HepG2 (cell line): ENCODE results near the gene ABCB8. TPM values are rescaled to one million over a fixed set of nuclear protein-coding genes. Genes with fewer than 3 reads are reported as not detected.
A peak's percentile ranks its signal among the peaks of the same experiment; 100 is the strongest.

Experiments
- ATAC-seq: fragments of 200-7000 bp; cut with Tn5 transposase; 3 replicates; pipeline ENCODE4 v1.9.1; 2020; ENCODE audit warnings: mild to moderate bottlenecking, moderate library complexity
- BruUV-seq: library from RNA; stranded (reverse); fragments of 400-500 nt; replicated peaks from 2 replicates; lab custom pipeline; 2021; lab: Mats Ljungman, UMichigan
- CTCF ChIA-PET: fragments of 300-600 bp; formaldehyde crosslinking; extraction: SDS; loops from one replicate; lab custom pipeline; 2021; ENCODE audit warnings: low total read pairs, inconsistent platforms, low intra/inter-chr PET ratio; lab: Yijun Ruan, JAX
- POLR2A ChIA-PET: fragments of 350-600 bp; sonication (Branson Sonifier 250); formaldehyde crosslinking; loops from one replicate; lab custom pipeline; 2020; ENCODE audit warnings: antibody characterized with exemption, inconsistent platforms; lab: Yijun Ruan, JAX
- DNase-seq: peaks from one replicate; pipeline ENCODE4 v3.0.0-alpha.2; 2015; ENCODE audit warnings: low spot score
- FAIRE-seq: peaks from 3 replicates; lab custom pipeline; 2011; peaks lifted over from hg19 to GRCh38; lab: Jason Lieb, UNC
- H2AFZ ChIP-seq: one replicate; pipeline ENCODE4 v1.6.1; 2011; ENCODE audit warnings: low read length, inconsistent platforms
- H3K27ac ChIP-seq: fragments of 300-600 bp; 3 replicates; pipeline ENCODE4 v1.8.0; 2011; ENCODE audit warnings: mixed run types, mild to moderate bottlenecking, mixed read lengths, low read length, inconsistent platforms; ENCODE audit not compliant: insufficient read depth; ENCODE audit errors: extremely low read length
- H3K27me3 ChIP-seq, 2 experiments: fragments of 200-600 bp in 1 of 2; 2 replicates in 1 of 2; 3 replicates in 1 of 2; pipeline versions ENCODE4 v1.6.0 to v1.8.0; 2011; ENCODE audit warnings: low read length in 2 of 2, mild to moderate bottlenecking in 2 of 2, moderate library complexity in 2 of 2, inconsistent platforms in 1 of 2; ENCODE audit not compliant: insufficient read depth in 2 of 2, control insufficient read depth in 1 of 2
- H3K36me3 ChIP-seq, 2 experiments: fragments of 200-600 bp in 1 of 2; replicated peaks in 1 of 2; 2 replicates in 1 of 2; 3 replicates in 1 of 2; pipeline versions ENCODE4 v1.5.1 to v1.8.0; 2011; ENCODE audit warnings: low read length in 2 of 2, inconsistent platforms in 1 of 2; ENCODE audit not compliant: insufficient read depth in 2 of 2, control insufficient read depth in 1 of 2
- H3K4me1 ChIP-seq: 2 replicates; pipeline ENCODE4 v1.5.1; 2012; ENCODE audit warnings: low read length, inconsistent platforms; ENCODE audit not compliant: insufficient read depth
- H3K4me2 ChIP-seq: 2 replicates; pipeline ENCODE4 v1.6.0; 2011; ENCODE audit warnings: low read depth, low read length, inconsistent platforms
- H3K4me3 ChIP-seq, 3 experiments: fragments of 200-600 bp in 1 of 3; sonication (generic), shearing (Covaris generic) in 1 of 3; replicated peaks in 1 of 3; 2 replicates each; pipeline ENCODE4 v1.5.1; 2011 to 2016; ENCODE audit warnings: low read length in 3 of 3, inconsistent platforms in 2 of 3, low read depth in 2 of 3, mild to moderate bottlenecking in 2 of 3, control low read depth in 1 of 3, mixed read lengths in 1 of 3; ENCODE audit not compliant: insufficient read depth in 1 of 3
- H3K79me2 ChIP-seq: one replicate; pipeline ENCODE4 v1.6.1; 2011; ENCODE audit warnings: low read length, inconsistent platforms; ENCODE audit not compliant: insufficient read depth
- H3K9ac ChIP-seq: 2 replicates; pipeline ENCODE4 v1.6.0; 2011; ENCODE audit warnings: mild to moderate bottlenecking, low read depth, low read length, inconsistent platforms; ENCODE audit not compliant: insufficient read depth
- H3K9me3 ChIP-seq: 2 replicates; pipeline ENCODE4 v1.5.1; 2012; ENCODE audit warnings: mild to moderate bottlenecking, low read length
- H4K20me1 ChIP-seq: 2 replicates; pipeline ENCODE4 v1.6.0; 2011; ENCODE audit warnings: inconsistent platforms, mild to moderate bottlenecking, low read length, moderate library complexity; ENCODE audit not compliant: insufficient read depth
- CHCHD3 ChIP-seq: sonication (generic); formaldehyde crosslinking; IDR thresholded peaks from 2 replicates; pipeline ENCODE4 v1.8.0; 2022; ENCODE audit warnings: mild to moderate bottlenecking, missing genetic modification reagents, moderate library complexity
- KIAA2018 ChIP-seq: sonication (generic); formaldehyde crosslinking; IDR thresholded peaks from 2 replicates; pipeline ENCODE4 v1.5.0; 2020; ENCODE audit warnings: mild to moderate bottlenecking, missing genetic modification reagents, borderline replicate concordance
- NFKB2 ChIP-seq: sonication (generic); formaldehyde crosslinking; IDR thresholded peaks from 2 replicates; pipeline ENCODE4 v1.4.0; 2020; ENCODE audit warnings: missing genetic modification reagents, borderline replicate concordance
- NR2F2 ChIP-seq: IDR thresholded peaks from 2 replicates; pipeline ENCODE4 v1.6.1; 2012; ENCODE audit warnings: low read depth, inconsistent platforms, borderline replicate concordance
- U2AF2 ChIP-seq: fragments of 200-400 bp; formaldehyde crosslinking; IDR thresholded peaks from 2 replicates; pipeline ENCODE4 v1.6.1; 2017; ENCODE audit warnings: low read depth, mild to moderate bottlenecking, low read length
- ZNF10 ChIP-seq: sonication (generic); formaldehyde crosslinking; IDR thresholded peaks from 2 replicates; pipeline ENCODE4 v1.4.0; 2020; ENCODE audit warnings: mild to moderate bottlenecking, low read depth, missing genetic modification reagents, borderline replicate concordance
- ZNF350 ChIP-seq: sonication (generic); formaldehyde crosslinking; IDR thresholded peaks from 2 replicates; pipeline ENCODE4 v1.4.0; 2020; ENCODE audit warnings: mild to moderate bottlenecking, low read depth, missing genetic modification reagents, borderline replicate concordance
- ZNF614 ChIP-seq: IDR thresholded peaks from 2 replicates; pipeline ENCODE4 v1.6.1; 2018; ENCODE audit warnings: missing biosample characterization, missing genetic modification reagents, inconsistent platforms, borderline replicate concordance
- WGBS: methylation state at CpG from one replicate; pipeline ENCODE4 v1.1.6; 2017; ENCODE audit warnings: low lambda C conversion rate; 5-methylcytosine and 5-hydroxymethylcytosine counted together
- in situ Hi-C: cut with HindIII; loops from 2 replicates; pipeline ENCODE4 v1.10.0; 2017; ENCODE audit warnings: low pct_unique_long_range_greater_than_20kb; ENCODE audit not compliant: extremely low pct_ligation_motif_present
- intact Hi-C: fragments of 100-400 bp; cut with micrococcal nuclease; formaldehyde crosslinking; loops from one replicate; pipeline ENCODE4 v1.10.0; 2022; ENCODE audit not compliant: unreplicated experiment
- polyA plus RNA-seq, 8 experiments: library from polyadenylated mRNA; depleted of rRNA in 3 of 8; stranded (reverse) in 7 of 8; unstranded in 1 of 8; fragments of >200 nt; fragmentation: Illumina TruSeq in 4 of 8; extraction: Trizol in 4 of 8; gene quantifications; 2 replicates each; pipeline versions ENCODE4 v1.2.1 to v1.2.3, GENCODE V29; 2011 to 2016; ENCODE audit warnings: low read depth in 4 of 8, missing spikeins in 1 of 8, mixed read lengths in 1 of 8; ENCODE audit not compliant: insufficient read depth in 1 of 8
- total RNA-seq, 5 experiments: library from RNA; depleted of rRNA; stranded (reverse); fragments of >200 nt; fragmentation: Illumina TruSeq; extraction: Trizol; gene quantifications; 2 replicates each; pipeline ENCODE4 v1.2.3, GENCODE V29; 2016; ENCODE audit warnings: low read depth in 1 of 5
- TF ChIP-seq, protein P1 (sequence below): sonication (generic); formaldehyde crosslinking; IDR thresholded peaks from 2 replicates; pipeline ENCODE4 v1.4.0; 2020; ENCODE audit warnings: mild to moderate bottlenecking, missing genetic modification reagents
- TF ChIP-seq, protein P2 (sequence below): sonication (generic); formaldehyde crosslinking; IDR thresholded peaks from 2 replicates; pipeline ENCODE4 v1.5.0; 2020; ENCODE audit warnings: missing genetic modification reagents

ABCB8 gene
- total and polyA plus RNA-seq, 2 of the 13 experiments (the other 11 are each of a cell fraction or from before 2014, with no cell fraction given): 6.6 to 16.7 TPM

GRCh38 chr7:151088856-151089699 lies 60.8 kb downstream of the ABCB8 start:
- ChIA-PET CTCF (no interaction called here), POLR2A (interaction anchor here (1.0 to 6.7 kb wide), 4 partner anchors 8 to 61 kb away, joined by 3 to 82 read pairs (median 6); partner anchors contain the start of genes ABCB8 and FASTK)
- intact Hi-C loops (loop anchor here (10.0 kb wide), 1 partner anchor 156 kb away; the partner anchor contains the start of gene SMARCD3), in situ Hi-C loops (no loop called here)
- peaks cover 72% of the 10 kb centered on the region for H3K79me2 ChIP-seq
- no peaks in the 10 kb centered on the region for H3K27me3 ChIP-seq
- H3K4me2 ChIP-seq: peak overlapping the region; percentile 97
- BruUV-seq: no TSS peak
- ATAC-seq: peak; percentile 47
- peaks cover 8 to 28% of the 10 kb centered on the region in 2 experiments; a peak in 4 of 5 replicates for H3K36me3 ChIP-seq
- H3K4me3 ChIP-seq: peak overlapping the region; percentile 93 to 98 (median 95); a peak in 5 of 6 replicates
- peaks cover 54% of the 10 kb centered on the region for H4K20me1 ChIP-seq
- DNase-seq: peak; percentile 73
- FAIRE-seq: peak; percentile 39
- peak overlapping the region; percentile 70 for H3K27ac ChIP-seq
- WGBS: 55% methylated on average over 23 of the region's 30 CpGs
- H3K4me1 ChIP-seq: peaks cover 60% of the 10 kb centered on the region
- H3K9me3 ChIP-seq: no peaks in the 10 kb centered on the region
- H3K9ac ChIP-seq: peak overlapping the region; percentile 88
- H2AFZ ChIP-seq: no peak overlapping the region
- TF ChIP-seq ZNF614 (CRISPR knock-in tag) (peak; percentile 41; the same call in 1 of the 2 replicates), ZNF350 (CRISPR knock-in tag) (0 out of 2 replicates have a peak, but pooled peaks have one; percentile 23), NR2F2 (no peak), ZNF10 (CRISPR knock-in tag) (no peak), KIAA2018 (CRISPR knock-in tag) (no peak), U2AF2 (no peak), CHCHD3 (CRISPR knock-in tag) (no peak), NFKB2 (0 out of 2 replicates have a peak, but pooled peaks have one; percentile 16)
- TF ChIP-seq, protein P1, sequence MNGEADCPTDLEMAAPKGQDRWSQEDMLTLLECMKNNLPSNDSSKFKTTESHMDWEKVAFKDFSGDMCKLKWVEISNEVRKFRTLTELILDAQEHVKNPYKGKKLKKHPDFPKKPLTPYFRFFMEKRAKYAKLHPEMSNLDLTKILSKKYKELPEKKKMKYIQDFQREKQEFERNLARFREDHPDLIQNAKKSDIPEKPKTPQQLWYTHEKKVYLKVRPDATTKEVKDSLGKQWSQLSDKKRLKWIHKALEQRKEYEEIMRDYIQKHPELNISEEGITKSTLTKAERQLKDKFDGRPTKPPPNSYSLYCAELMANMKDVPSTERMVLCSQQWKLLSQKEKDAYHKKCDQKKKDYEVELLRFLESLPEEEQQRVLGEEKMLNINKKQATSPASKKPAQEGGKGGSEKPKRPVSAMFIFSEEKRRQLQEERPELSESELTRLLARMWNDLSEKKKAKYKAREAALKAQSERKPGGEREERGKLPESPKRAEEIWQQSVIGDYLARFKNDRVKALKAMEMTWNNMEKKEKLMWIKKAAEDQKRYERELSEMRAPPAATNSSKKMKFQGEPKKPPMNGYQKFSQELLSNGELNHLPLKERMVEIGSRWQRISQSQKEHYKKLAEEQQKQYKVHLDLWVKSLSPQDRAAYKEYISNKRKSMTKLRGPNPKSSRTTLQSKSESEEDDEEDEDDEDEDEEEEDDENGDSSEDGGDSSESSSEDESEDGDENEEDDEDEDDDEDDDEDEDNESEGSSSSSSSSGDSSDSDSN (CRISPR knock-in tag): peak; percentile 43
- TF ChIP-seq, protein P2, sequence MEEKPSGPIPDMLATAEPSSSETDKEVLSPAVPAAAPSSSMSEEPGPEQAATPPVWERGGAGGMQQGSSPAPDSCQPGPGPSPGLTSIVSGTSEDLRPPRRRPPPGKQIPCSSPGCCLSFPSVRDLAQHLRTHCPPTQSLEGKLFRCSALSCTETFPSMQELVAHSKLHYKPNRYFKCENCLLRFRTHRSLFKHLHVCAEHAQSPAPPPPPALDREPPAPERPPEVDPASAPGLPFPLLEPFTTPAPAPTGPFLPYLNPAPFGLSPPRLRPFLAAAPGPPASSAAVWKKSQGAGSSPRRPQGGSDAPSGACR (CRISPR knock-in tag): no peak
